ENCODE measurements around the gene P2RY8.

DNA sequence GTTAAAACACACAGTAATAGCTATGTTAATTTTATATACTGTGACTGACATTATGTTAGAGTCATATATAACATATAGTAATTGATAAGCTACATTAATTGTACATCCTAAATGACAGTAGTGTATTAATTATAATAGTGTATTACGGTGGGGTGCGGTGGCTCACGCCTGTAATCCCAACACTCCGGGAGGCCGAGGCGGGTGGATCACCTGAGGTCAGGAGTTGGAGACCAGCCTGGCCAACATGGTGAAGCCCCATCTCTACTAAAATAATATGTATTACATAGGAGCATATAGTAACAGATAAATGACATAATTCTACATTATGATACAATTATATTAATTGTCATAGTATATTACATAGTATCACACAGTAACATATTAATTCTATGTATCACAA lies 96.5 kb downstream of the P2RY8 start:
- TF ChIP-seq ELF4 (IDR thresholded peaks at IDR 0.05) (no peak), SP1 (IDR thresholded peaks at IDR 0.05) (no peak), TARDBP (IDR thresholded peaks at IDR 0.05) (no peak), HDGF (IDR thresholded peaks at IDR 0.05; ENCODE audit: borderline replicate concordance) (no peak), NFRKB (IDR thresholded peaks at IDR 0.05) (no peak), ZNF384 (IDR thresholded peaks at IDR 0.05) (no peak), SUZ12 (IDR thresholded peaks at IDR 0.05) (no peak), BHLHE40 (IDR thresholded peaks at IDR 0.05; ENCODE audit: borderline replicate concordance) (no peak), FOXK2 (IDR thresholded peaks at IDR 0.05) (no peak), FOXA1 (IDR thresholded peaks at IDR 0.05) (no peak)
